HG03064 (cell line): ENCODE results near the gene TRAIP.
"Not testable (repeated sequence)": the region's sequence is repeated elsewhere in the genome, so short reads cannot be mapped to it uniquely, and the experiment has no call there.

Experiments
- ATAC-seq: cut with Tn5 transposase; IDR thresholded peaks from one replicate; pipeline ENCODE4 v1.9.1; 2021; ENCODE audit warnings: low read depth; ENCODE audit not compliant: unreplicated experiment

TRAIP gene

DNA sequence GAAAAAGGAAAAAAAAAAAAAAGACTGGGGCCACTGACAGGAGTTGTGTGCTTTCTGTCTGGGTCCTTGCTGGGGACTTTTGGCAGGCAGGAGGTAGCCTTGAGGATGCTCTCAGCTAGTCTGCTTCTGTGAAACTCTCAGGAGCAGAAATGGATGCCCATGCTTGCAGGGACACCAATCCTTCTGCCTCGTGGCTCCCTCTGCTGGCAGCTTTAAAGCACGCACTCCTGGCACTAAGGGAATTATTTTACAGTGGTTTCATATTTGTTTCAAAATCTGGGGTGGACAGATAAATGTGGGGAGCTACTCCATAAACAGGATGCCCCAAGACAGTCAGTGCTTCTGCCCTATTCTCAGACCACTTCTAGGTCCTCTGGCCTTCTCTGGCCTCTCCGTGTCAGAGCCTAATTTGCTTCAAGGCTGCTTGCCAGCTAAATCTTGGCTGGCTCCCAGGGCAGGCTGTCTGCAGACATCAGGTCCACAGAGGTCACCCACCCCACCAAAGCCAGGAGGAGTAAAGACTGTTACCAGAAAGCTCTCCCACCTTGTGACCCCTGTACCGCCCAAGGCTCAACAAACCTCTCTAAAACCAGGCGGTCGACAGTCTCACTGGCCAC lies 17.1 kb downstream of the TRAIP start:
- no peak for ATAC-seq

DNA sequence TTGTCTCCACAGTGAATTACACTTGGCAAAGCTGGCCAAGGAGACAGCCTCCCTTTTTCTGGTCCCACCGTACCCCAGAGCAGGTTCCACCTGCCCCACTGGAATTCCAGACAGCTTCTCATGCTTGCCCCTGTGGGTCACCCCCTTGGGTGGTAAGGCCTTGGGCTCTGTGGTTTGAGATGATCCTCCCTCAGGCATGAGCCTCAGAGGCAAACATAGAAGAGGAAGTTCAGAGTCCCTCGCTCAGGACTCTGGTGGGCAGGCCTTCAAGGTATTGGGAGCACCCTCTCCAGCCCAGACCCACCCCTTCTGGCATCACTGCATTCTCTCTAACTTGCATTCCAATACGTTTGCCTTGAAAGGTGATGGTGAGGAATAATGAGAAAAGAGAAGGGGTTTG lies 25.0 kb downstream of the TRAIP start:
- no peak for ATAC-seq

DNA sequence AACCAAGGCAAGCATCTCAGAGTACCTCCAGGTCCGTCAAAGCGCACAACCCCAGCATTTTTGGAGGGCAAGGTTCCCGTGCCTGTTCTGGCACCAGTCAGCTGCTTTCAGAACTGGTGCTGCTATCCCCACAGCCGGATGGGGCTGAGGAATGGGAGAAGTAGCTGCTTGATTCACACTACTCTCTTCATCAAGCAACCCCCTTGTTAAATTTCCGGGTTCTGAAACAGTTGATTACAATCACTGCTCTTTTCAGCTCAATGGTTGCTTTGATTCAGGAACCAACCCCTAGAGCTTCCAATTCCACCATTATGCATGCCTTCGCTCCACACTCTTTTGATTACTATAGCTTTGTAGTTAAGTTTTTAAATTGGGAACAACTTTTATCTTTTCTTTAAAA lies 30.3 kb downstream of the TRAIP start:
- no peak for ATAC-seq

DNA sequence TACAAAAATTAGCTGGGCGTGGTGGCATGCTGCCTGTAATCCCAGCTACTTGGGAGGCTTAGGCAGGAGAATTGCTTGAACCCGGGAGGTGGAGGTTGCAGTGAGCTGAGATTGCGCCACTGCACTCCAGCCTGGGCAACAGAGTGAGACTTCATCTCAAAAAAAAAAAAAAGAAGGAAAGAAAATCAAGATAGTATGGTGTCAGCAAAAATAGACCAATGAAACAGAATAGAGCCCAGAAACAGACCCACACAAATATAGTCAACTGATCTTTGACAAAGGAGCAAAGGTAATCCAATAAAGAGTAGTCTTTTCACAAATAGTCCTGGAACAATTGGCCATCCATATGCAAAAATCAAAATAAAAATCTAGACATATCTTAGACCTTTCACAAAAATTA lies 33.2 kb downstream of the TRAIP start:
- not testable (repeated sequence) for ATAC-seq

DNA sequence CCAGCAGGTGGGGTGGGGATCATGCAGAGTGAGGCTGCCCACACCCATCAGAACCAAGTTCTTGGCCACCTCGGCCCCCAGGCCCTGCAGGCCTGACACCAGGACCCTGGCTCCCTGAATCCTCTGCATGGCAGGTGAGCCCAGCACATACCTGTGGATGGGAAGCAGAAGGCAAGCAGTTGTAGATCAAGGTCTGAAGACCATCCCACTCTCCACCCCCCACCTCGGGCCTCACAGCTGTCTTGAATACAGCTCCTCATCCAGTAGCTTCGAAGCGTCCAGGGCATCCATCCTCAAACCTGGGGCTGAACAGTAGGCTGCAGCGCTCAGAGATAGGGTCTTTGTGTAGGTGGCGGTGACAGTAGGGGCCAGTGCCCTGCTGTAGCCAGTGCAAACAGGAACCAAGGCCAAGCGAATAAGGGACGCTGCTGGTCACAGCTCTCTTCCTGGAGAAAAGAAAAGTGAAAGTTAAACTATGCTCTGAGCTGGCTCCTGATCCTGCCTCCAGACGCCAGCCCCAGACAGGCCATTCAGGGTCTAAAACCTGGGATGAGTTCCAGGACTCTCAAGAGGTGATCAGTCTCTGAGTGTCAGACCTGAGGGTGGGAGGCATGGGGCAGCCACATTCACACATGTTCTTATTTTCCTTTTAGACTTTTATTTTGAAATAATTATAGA lies 42.7 kb downstream of the TRAIP start, which contains the start of gene UBA7:
TSS of gene UBA7 (minus strand) at position 457 of the 678 bp plus-strand sequence. CDS start at position 291, 166 bp downstream.
- peak; percentile 63 for ATAC-seq

DNA sequence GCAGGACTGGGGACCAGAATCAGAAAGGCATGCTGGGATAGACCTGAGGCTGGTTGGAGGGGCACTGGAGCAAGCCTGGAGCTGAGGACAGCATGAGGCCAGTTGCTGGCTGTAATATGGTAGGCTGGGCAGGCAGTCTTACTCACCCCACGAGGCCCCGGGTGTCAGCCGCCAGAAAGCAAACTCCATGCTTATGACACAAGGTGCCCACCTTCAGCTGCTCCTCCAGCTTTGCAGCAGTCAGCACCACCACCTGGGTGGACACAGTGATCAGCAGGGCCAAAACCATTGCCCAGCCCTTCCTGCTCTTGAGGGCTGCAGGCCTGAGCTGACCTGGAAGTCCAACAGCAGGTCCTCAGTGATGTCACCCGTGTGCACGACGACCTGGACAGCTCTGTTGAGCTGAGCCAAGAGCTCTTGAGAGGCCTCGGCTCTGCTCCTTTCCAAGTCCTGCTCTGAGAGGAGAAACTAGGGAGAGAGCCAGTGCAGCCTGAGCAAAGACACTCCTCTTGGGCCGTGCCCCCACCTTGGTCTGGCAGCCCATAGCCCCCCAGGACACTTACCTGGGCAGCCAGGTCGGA lies 43.4 kb downstream of the TRAIP start:
- no peak for ATAC-seq

DNA sequence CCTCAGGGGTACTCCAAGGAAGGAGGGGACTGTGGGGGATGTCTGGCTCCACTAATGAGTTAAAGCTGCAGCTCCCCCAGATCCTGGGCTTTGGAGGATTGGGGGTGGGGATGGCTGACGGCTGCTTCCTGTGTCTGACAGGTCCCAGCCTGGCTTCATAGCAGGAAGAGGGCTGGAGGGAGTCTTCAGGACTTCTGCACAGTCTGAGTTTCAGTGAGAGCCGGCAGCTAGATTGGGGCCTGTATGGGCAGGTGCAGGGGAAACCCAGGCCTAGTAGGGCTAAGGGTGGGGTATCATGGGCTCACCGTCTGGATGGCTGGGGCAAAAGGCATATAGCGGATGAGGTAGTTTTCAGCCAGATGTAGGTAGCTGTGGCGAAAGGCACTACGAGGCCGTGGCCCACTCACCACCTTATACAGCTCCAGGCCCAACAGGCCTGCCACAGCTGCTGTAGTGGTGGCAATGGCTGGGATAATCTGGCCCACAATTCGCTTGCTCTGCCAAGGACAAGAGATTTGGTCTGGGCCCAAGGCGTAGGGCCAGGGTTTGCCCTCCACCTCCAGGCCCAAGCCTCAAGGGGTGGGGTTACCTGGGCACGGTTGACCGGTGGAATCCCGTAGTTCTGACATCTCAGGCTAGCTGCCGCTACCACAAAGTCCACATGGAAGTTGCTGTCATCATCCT lies 48.8 kb downstream of the TRAIP start:
- ATAC-seq, result no peak

DNA sequence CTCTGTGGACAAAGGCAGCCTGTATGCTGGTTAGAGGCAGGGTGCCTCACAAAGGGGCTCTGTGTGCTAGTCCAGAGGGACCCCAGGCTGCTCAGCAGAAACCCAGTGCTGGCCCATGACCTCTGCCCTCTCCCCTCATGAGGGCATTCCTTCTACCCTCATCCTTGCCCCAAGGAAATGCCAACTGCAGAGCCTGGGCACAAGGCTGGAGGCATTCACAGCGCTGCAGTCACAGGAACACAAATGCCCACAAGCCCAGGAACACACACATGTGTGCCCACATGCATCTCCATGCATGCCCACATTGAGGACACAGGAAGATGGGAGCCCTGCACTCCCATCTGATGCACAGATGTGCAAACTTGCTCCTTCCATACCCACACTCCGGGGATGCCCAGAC lies 49.5 kb downstream of the TRAIP start:
- ATAC-seq, result no peak

DNA sequence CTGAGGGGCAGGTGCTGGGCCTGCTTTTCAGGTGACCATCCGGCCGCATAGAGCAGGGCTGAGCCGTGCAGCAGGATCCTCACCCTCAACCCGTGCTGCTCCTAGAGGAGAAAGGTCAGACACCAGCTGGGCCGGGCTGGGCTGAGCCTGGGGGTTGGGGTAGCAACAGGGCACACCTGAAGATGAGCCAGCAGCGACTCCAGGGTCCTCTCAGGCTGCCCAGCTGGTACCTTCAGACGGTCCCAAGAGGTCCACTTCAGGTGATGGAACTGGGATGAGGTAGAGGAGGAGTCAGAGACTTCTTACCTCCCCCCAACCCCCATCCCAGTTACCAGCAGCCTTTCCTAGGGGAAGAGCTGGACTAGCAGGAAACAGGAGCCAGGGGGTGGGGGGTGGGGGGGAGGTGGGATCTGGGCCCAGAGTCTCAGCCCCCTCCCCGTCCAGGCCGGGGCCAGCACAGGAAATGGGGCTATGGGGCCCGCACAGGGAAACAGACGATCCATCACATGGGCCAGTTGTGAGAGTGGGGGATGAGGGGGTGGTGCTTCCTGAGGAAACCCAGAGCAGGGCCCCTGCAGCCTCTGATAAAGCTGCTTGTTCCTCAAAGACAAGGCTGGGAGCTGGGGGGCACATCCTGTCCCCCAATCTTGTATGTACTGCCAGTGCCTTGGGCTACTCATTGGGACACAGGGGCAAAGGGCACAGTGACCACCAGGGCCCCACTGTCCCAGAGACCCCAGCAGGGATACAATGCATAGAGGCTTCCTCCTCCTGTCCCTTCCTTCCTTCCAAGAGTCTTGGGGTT lies 50.3 kb downstream of the TRAIP start:
- no peak for ATAC-seq

DNA sequence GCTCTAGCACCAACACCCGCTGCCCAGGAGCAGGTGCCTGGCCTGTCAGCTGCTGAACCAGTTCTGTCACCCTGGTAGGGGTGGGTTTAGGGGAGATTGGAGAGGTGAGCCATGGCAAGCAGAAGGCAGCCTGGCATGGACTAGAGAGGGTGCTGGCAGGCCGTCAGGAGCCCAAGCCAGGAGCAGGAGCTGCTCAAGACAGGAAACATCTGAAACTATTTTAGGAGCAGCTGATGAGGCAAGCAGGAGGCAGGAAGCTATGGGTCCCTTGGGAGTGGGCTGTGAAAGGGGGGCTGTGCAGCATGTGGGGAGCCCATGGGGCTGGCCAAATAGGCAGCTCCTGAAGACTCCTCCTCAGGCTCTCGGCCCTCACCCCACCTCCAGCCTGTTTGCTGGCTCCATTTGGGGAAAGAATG lies 51.0 kb downstream of the TRAIP start:
- no peak for ATAC-seq

DNA sequence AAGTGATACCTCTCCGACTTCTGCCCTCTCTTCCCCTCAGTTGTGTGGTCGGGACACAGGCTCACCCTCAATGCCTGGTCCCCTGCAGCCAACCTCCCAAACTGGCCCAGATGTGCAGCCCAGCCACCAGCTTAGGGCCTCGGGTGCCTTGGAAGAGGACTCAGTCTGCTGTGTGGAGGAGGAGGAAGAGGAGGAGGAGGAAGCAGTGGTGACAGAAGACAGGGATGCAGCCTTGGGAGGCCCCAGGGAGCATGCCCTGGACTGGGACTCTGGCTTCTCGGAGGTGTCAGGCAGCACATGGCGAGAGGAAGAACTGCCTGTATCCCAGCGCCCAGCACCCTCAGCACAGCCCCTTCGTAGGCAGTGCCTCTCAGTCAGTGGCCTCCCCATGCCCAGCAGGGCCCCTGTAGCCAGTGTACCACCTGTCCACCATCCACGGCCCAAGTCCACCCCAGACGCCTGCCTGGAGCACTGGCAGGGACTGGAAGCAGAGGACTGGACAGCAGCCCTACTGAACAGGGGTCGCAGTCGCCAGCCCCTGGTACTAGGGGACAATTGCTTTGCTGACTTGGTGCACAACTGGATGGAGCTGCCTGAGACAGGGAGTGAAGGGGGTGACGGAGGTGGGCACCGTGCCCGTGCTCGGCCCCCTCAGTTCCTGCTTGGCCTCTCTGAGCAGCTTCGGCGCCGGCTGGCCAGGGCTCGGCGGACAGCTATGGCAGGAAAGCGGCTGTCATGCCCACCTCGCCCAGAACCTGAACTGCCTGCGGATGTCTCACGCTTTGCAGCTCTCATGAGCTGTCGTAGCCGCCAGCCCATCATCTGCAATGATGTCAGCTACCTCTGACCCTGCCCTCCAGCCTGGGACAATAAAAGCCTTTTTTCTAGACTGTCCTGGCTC lies 52.0 kb downstream of the TRAIP start:
- ATAC-seq, result no peak

DNA sequence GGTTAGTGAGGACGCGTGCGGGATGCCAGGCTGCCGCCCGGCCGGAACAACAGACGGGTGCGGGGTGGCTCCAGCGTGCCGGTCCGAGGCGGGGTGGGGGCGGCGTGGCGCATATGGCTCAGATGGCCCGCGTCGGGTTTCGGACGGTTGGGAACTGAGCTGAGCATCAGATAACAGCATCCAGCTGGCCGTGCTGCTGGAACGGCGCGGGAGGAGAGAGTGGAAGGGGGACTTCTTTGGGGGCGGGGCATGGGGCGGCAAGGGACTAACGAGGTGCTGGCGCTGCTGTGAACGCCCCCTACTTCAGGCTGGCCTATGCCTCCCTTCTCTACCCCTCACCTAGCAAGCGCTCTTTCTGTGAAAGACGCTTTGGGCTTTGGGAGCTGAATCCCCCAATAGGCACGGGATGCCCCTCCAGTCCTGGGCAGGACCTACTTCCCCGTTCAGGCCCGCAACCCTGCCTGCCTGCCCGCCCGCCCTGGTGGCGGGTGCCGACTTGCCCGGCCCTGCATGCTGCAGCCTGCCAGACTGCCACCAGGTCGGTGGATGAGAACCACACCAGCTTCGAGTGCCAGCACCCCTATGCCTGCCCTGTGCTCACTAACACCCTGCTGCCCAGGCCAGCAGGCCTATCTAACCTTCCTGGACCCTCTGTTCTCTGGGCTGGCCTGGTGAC lies 52.8 kb downstream of the TRAIP start:
- ATAC-seq, result no peak

DNA sequence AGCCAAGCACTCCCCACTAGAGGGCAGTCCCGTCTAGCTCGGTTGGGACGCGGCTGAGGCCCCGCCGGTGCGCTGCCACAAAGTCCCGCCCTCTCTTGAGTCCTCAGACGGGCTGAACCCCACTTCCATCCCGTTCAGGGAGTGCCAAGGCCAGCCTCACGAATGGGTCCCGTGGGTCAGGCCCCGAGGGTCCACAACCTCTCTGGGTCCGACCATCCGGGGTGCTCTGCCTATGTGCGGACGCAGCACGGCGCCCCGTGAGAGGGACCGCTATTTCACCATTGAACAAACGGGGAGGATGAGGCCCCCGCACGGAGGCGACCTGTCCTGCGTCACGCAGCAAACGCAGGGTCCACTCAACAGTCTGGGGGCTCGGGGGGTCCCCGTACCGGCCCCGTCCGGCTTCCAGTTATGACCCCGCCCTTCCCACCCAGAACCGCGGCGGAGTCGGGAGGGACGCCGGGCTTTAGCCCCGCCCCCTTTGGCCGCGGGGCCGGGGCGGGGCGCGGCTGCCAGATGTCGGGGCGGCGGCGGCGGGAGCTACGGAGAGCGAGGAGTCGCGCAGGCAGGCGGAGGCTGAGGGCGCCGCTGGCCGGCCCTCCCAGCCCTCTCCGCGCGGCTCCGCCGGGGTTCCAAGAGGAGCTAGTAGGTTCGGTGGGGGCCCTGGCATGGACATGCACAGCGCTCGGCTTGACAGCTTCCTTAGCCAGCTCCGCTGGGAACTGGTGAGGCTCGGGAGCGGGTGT lies 53.5 kb downstream of the TRAIP start, which contains the start of gene INKA1:
TSS of gene INKA1 (plus strand) at position 543 of the 746 bp plus-strand sequence. CDS start at position 675, 132 bp downstream.
- ATAC-seq, result peak; percentile 50

DNA sequence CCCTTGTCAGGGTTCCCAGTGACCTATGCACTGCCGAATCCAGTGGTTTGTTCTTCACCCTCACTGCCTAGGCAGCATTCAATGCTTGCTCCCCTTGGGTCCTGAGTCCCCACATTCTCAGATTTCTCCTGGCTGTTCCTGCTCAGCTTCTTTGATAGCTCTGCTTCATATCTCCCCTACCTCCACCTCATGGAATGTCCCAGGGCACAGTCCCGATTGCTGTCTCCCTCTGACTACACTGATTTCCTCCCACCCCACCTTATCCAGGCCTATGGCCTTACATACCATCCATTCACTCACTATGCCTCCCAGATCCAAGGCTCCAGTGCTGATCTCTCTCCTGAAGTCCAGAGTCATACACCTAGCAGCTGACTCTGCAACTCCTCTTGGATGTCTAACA lies 55.2 kb downstream of the TRAIP start:
- no peak for ATAC-seq

DNA sequence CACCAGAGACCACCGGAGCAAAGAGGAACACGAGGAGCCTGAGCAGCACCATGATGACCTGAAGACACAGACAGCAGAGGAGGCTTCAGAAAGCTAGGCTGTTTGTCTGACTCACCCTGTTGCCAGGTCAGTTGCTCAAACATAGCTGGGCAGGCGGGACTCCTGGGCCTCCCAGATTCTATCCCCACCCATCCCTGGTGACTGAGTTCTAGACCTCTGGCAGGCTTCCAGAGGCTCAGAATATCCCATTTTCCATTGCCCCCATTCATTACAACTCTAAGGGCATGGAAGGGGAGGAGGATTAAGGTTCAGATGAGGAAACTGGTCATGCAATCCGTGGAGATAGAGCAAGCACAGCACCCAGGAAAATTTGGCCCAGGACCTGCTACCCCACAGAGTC lies 56.6 kb downstream of the TRAIP start, which contains the start of gene CDHR4:
TSS of gene CDHR4 (minus strand) at position 113 of the 400 bp plus-strand sequence. CDS start at position 52, 61 bp downstream.
- no peak for ATAC-seq

DNA sequence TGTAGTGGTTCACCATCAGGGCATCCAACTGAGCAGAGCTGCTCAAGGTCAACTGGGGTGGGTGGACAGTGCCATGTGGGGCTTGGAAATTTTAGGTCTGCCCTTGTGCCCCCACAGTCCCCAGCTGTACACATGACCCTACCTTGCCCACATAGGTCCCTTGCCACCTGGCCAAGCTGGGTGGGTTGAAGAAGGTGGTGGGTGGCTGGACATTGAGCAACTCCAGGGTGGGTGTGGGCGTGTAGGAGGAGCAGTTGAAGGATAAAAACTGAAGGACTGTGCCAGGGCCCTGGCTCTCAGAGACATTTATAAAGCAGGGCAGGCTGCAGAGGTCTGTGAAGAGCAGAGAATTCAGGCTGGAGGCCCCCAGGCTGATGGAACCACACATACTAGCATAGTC lies 57.3 kb downstream of the TRAIP start:
- ATAC-seq, result no peak

DNA sequence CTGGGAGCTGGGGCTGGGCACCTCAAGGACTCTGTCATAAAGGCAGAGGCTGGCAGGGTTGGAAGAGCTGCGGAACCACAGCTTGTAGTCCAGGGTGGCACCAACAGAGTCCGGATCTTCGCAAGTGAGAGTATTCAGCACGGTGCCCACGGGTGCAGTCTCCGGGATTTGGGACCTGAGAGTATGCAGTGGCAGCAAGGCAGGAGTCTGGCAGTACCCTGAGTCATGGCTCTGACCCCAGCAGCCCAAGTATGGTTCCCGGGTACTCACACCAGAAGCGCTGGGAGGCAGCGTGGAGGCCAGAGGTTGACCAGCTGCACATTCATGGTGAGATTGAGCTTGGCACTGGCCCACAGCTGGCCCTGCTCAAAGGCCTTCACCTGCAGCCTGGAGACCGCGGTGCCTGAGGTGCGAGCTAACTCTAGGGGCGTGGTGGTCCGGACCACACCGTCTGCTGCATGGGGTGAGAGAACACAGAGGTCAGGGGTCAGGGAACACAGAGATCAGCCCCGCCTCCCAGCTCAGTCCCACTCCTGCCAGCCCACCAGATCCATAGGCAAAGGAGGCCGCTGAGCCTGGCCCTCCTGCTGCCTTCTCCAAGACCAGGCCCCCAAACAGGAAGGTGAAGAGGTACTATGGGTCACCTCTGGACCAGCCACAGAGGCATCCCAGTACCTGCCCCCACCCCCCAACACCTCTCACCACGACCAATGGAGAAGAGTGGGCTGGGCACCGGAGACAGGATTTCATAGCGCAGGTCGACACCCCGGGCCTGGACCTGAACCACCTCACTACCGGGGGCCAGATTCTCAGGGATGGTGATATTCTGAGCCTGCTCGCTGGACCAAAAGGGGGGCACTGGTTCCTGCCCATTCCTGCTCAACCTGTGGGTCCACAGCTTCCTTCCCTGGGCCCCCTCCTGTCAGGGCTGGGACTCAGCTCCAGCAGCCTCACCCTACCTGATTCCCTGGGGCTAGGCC lies 61.1 kb downstream of the TRAIP start:
- ATAC-seq, result no peak
